ENCODE data around the gene CEMP1. TPM values are rescaled to one million over a fixed set of nuclear protein-coding genes. Genes with fewer than 3 reads are reported as not detected.
A peak's percentile ranks its signal among the peaks of the same experiment; 100 is the strongest.

Gene CEMP1
- total and polyA plus RNA-seq, 2 donors (not counting 1 experiment from before 2014, with no cell fraction given) = 0.66 to 2.3 TPM

DNA sequence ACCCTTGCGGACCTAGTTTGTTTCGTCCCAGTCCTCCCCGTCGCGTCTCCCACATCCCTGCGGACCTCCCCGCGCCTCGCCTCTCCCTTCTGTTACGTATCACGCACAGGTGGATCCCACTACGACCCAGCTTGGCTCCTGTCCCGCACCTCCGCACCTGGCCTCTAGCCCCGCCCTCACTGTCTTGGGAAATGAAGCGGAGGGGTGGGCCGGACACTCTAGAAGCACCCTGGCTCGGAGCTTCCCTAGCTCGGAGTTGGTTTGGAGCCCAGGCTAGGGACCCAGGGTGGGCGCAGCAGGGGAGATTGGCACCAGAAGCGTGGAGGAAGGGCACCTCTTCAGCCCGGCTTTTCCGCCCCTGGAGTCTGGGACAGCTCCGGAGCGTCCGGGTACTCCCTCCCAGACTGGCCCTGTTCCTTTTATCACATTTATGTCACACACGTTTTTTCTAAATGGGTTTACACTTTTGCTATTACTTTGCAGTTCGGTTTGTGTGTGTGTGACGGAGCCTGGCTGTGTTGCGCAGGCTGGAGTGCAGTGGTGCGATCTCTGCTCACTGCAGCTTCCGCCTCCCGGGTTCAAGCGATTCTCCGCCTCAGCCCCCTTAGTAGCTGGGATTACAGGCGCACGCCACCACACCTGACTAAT lies 1.4 kb upstream of the CEMP1 start:
- H3K4me1 Mint-ChIP-seq = peaks cover 23% of the 10 kb centered on the region
- Histone ChIP-seq H3K27ac (ENCODE audit: low read length in 2 of 2) (peak overlapping the region; percentile 96 to 100), H3K9ac (ENCODE audit: low read length) (peak overlapping the region; percentile 81), H3K27me3 (replicated peaks in 1 of 4; ENCODE audit: control extremely low read depth in 1 of 4, control insufficient read depth in 3 of 4, insufficient read depth in 4 of 4, low read length in 3 of 4) (no peaks in the 10 kb centered on the region), H3K36me3 (replicated peaks in 1 of 2; ENCODE audit: control extremely low read depth in 1 of 2, control insufficient read depth in 1 of 2, extremely low read depth in 1 of 2, insufficient read depth in 2 of 2, low read length in 1 of 2) (peaks cover 0 to 22% of the 10 kb centered on the region in 2 experiments), H3K79me2 (ENCODE audit: control insufficient read depth, insufficient read depth, low read length) (peaks cover 28% of the 10 kb centered on the region), H4K20me1 (ENCODE audit: control insufficient read depth, insufficient read depth, low read length, poor library complexity, severe bottlenecking) (peaks cover 7% of the 10 kb centered on the region), H3K4me2 (replicated peaks; ENCODE audit: low read depth, low read length, poor library complexity, severe bottlenecking) (peak overlapping the region; percentile 98), H3K4me1 (ENCODE audit: control insufficient read depth in 2 of 2, insufficient read depth in 2 of 2, low read length in 2 of 2) (peaks cover 10 to 31% of the 10 kb centered on the region in 2 donors), H3K4me3 (ENCODE audit: control extremely low read depth in 1 of 5, extremely low read depth in 1 of 5, insufficient read depth in 1 of 5, low read depth in 2 of 5, low read length in 4 of 5) (peak overlapping the region; percentile 58 to 93 (median 84)), H3K9me3 (ENCODE audit: control extremely low read depth in 1 of 3, control insufficient read depth in 2 of 3, insufficient read depth in 1 of 3, low read length in 2 of 3) (no peaks in the 10 kb centered on the region), H2AFZ (ENCODE audit: insufficient read depth, low read depth, low read length, poor library complexity, severe bottlenecking) (peak overlapping the region; percentile 31)
- ChIA-PET CTCF (interaction anchor here (0.9 to 2.0 kb wide), 5 partner anchors 10 to 377 kb away, joined by 3 to 11 read pairs (median 6); partner anchors contain the start of genes AMDHD2 and TRAF7), POLR2A (interaction anchor here (0.7 to 3.4 kb wide), 8 partner anchors 12 to 434 kb away, joined by 3 to 66 read pairs (median 8); partner anchors contain the start of genes AMDHD2, ATP6V0C and TRAF7)
- H3K27ac Mint-ChIP-seq = peak overlapping the region; percentile 97
- no peaks in the 10 kb centered on the region for H3K9me3 Mint-ChIP-seq (ENCODE audit: insufficient read depth)
- no peaks in the 10 kb centered on the region for H3K27me3 Mint-ChIP-seq
- DNase-seq = peak; percentile 88
- ATAC-seq (ENCODE audit: low read depth) = peak; percentile 19
- WGBS (ENCODE audit: insufficient coverage) = 0% methylated on average over 30 of the region's 37 CpGs
- peak overlapping the region; percentile 94 for H3K4me3 Mint-ChIP-seq
- intact Hi-C loops (cut with micrococcal nuclease) = loop anchor here (1.0 kb wide), 2 partner anchors 12 to 19 kb away; partner anchors contain the start of genes AMDHD2 and ATP6V0C
- TF ChIP-seq, protein P1, sequence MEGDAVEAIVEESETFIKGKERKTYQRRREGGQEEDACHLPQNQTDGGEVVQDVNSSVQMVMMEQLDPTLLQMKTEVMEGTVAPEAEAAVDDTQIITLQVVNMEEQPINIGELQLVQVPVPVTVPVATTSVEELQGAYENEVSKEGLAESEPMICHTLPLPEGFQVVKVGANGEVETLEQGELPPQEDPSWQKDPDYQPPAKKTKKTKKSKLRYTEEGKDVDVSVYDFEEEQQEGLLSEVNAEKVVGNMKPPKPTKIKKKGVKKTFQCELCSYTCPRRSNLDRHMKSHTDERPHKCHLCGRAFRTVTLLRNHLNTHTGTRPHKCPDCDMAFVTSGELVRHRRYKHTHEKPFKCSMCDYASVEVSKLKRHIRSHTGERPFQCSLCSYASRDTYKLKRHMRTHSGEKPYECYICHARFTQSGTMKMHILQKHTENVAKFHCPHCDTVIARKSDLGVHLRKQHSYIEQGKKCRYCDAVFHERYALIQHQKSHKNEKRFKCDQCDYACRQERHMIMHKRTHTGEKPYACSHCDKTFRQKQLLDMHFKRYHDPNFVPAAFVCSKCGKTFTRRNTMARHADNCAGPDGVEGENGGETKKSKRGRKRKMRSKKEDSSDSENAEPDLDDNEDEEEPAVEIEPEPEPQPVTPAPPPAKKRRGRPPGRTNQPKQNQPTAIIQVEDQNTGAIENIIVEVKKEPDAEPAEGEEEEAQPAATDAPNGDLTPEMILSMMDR (IDR thresholded peaks at IDR 0.05) = no peak
- no peak for TF ChIP-seq EZH2 (IDR thresholded peaks at IDR 0.05; ENCODE audit: borderline replicate concordance, insufficient read depth, low read depth, low read length, poor library complexity, severe bottlenecking)
